Neural cell (in vitro differentiated cells): ENCODE data around the gene IL3.

Source experiments
- CTCF ChIP-seq: fragments of 450-650 bp; IDR thresholded peaks from 2 replicates; pipeline ENCODE4 v1.5.1; 2014; ENCODE audit warnings: antibody characterized with exemption, mild to moderate bottlenecking, moderate library complexity; ENCODE audit not compliant: poor library complexity, severe bottlenecking
- EP300 ChIP-seq: fragments of 450-650 bp; conservative IDR thresholded peaks from 2 replicates; pipeline ENCODE4 v1.6.1; 2014; ENCODE audit warnings: antibody characterized with exemption, mild to moderate bottlenecking, moderate library complexity; ENCODE audit not compliant: poor library complexity, severe bottlenecking
- RAD21 ChIP-seq: fragments of 450-650 bp; conservative IDR thresholded peaks from 2 replicates; pipeline ENCODE4 v1.6.1; 2014; ENCODE audit warnings: antibody characterized with exemption, mild to moderate bottlenecking, moderate library complexity

GRCh38 chr5:132017316-132017715 lies 43.1 kb upstream of the IL3 start:
- TF ChIP-seq RAD21: no peak
- no peak for TF ChIP-seq CTCF
- no peak for TF ChIP-seq EP300
